Measurements from ENCODE around the gene UBXN7. TPM values are rescaled to one million over a fixed set of nuclear protein-coding genes. Genes with fewer than 3 reads are reported as not detected.

The UBXN7 gene
- total RNA-seq, 1 experiment from 2014 or later, result 125 TPM

DNA sequence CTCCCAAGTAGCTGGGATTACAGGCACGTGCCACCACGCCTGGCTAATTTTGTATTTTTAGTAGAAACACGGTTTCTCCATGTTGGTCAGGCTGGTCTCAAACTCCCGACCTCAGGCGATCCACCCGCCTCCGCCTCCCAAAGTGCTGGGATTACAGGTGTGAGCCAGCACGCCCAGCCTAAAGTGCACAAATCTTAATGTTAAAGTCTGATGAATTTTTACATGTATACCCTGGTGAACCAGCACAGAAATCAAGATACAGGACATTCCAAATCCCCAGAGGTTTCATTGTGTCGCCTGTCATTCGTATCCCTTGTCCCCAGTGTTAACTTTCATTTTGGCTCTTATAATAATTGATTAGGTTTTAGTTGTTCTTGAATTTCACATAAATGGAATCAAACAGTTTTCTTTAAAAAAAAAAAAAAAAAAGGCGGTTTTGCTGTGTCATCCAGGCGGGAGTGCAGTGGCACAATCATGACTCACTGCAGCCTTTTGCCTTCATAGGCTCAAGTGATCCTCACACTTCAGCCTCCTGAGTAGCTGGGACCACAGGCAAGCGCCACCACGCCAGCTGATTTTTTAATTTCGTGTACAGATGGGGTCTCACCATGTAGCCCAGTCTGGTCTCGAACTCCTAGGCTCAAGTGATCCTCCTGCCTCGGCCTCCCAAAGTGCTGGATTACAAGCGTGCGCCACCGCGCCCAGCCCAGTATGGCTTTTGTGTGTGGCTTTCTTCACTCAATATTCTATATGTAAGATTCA lies 92.6 kb downstream of the UBXN7 start:
- H3K9me2 ChIP-seq (ENCODE audit: insufficient read depth), result no peaks in the 10 kb centered on the region
- ChIA-PET CTCF (interaction anchor here (0.7 kb wide), 1 partner anchor 189 kb away, joined by 4 read pairs; no protein-coding TSS in a partner anchor), POLR2A (ENCODE audit: unreplicated experiment) (interaction anchor here (1.2 kb wide), 1 partner anchor 93 kb away, joined by 3 read pairs; no protein-coding TSS in a partner anchor)
- intact Hi-C loops (cut with micrococcal nuclease; ENCODE audit: unreplicated experiment), result loop anchor here (2.0 to 5.0 kb wide), 4 partner anchors 87 to 202 kb away; partner anchors contain the start of genes SLC51A and UBXN7
- H3K4me2 ChIP-seq, result peak overlapping the region; percentile 93
- peak; percentile 65 to 86 for DNase-seq
- H3F3A ChIP-seq (ENCODE audit: insufficient read depth, low read depth), result peaks cover 46% of the 10 kb centered on the region
- H3K9me3 ChIP-seq (ENCODE audit: insufficient read depth, low read depth), result no peaks in the 10 kb centered on the region
- no peaks in the 10 kb centered on the region for H4K20me1 ChIP-seq (ENCODE audit: insufficient read depth)
- peaks cover 47% of the 10 kb centered on the region for H3K4me1 ChIP-seq (replicated peaks; ENCODE audit: insufficient read depth)
- peak overlapping the region; percentile 5; the same call in 1 of the 2 replicates for H2AFZ ChIP-seq
- H3K79me2 ChIP-seq (ENCODE audit: low read depth), result peaks cover 58% of the 10 kb centered on the region
- H3K36me3 ChIP-seq (ENCODE audit: low read depth), result 0 out of 2 replicates have a peak, but pooled peaks cover 4% of the 10 kb centered on the region
- peak overlapping the region; percentile 95 for H3K27ac ChIP-seq
- no TSS peak for BruUV-seq (replicated peaks)
- TF ChIP-seq EZH2 (IDR thresholded peaks at IDR 0.05; ENCODE audit: low read depth), result no peak
- H3K27me3 ChIP-seq (ENCODE audit: insufficient read depth, low read depth), result no peaks in the 10 kb centered on the region
- H3K4me3 ChIP-seq, result peak overlapping the region; percentile 68

GRCh38 chr3:196339044-196339443 lies 93.2 kb downstream of the UBXN7 start:
- no peaks in the 10 kb centered on the region for H3K9me3 ChIP-seq (ENCODE audit: insufficient read depth, low read depth)
- peaks cover 65% of the 10 kb centered on the region for H3K79me2 ChIP-seq (ENCODE audit: low read depth)
- peaks cover 50% of the 10 kb centered on the region for H3F3A ChIP-seq (ENCODE audit: insufficient read depth, low read depth)
- H3K4me3 ChIP-seq, result peak overlapping the region; percentile 68
- BruUV-seq (replicated peaks), result no TSS peak
- no peak for DNase-seq
- intact Hi-C loops (cut with micrococcal nuclease; ENCODE audit: unreplicated experiment), result loop anchor here (2.0 to 5.0 kb wide), 4 partner anchors 87 to 202 kb away; partner anchors contain the start of genes SLC51A and UBXN7
- TF ChIP-seq EZH2 (IDR thresholded peaks at IDR 0.05; ENCODE audit: low read depth), result no peak
- no peak for TF ChIP-seq CTCF (conservative IDR thresholded peaks at IDR 0.05)
- H3K36me3 ChIP-seq (ENCODE audit: low read depth), result peaks cover 8% of the 10 kb centered on the region; the same call in 1 of the 2 replicates
- ChIA-PET CTCF (interaction anchor here (0.6 to 0.7 kb wide), 2 partner anchors 169 to 190 kb away, joined by 4 to 9 read pairs; no protein-coding TSS in a partner anchor), POLR2A (ENCODE audit: unreplicated experiment) (interaction anchor here (0.6 to 1.2 kb wide), 5 partner anchors 52 to 704 kb away, joined by 3 to 4 read pairs (median 4); partner anchors contain the start of gene PCYT1A)
- H4K20me1 ChIP-seq (ENCODE audit: insufficient read depth), result peaks cover 4% of the 10 kb centered on the region
- peak overlapping the region; percentile 95 for H3K27ac ChIP-seq
- H3K27me3 ChIP-seq (ENCODE audit: insufficient read depth, low read depth), result no peaks in the 10 kb centered on the region
- H2AFZ ChIP-seq, result no peak overlapping the region
- H3K4me2 ChIP-seq, result peak overlapping the region; percentile 93
- H3K9me2 ChIP-seq (ENCODE audit: insufficient read depth), result no peaks in the 10 kb centered on the region
- H3K4me1 ChIP-seq (replicated peaks; ENCODE audit: insufficient read depth), result peaks cover 51% of the 10 kb centered on the region

- BruUV-seq (replicated peaks), result no TSS peak
- Histone ChIP-seq H3K4me3 (peak overlapping the region; percentile 68), H3K9me2 (ENCODE audit: insufficient read depth) (no peaks in the 10 kb centered on the region), H3K79me2 (ENCODE audit: low read depth) (peaks cover 81% of the 10 kb centered on the region), H3K4me1 (replicated peaks; ENCODE audit: insufficient read depth) (peaks cover 53% of the 10 kb centered on the region), H3K36me3 (ENCODE audit: low read depth) (peaks cover 18% of the 10 kb centered on the region), H3K4me2 (peak overlapping the region; percentile 93), H2AFZ (peak overlapping the region; percentile 76), H3K27me3 (ENCODE audit: insufficient read depth, low read depth) (no peaks in the 10 kb centered on the region), H4K20me1 (ENCODE audit: insufficient read depth) (peaks cover 23% of the 10 kb centered on the region), H3K27ac (peak overlapping the region; percentile 95), H3F3A (ENCODE audit: insufficient read depth, low read depth) (peaks cover 62% of the 10 kb centered on the region), H3K9me3 (ENCODE audit: insufficient read depth, low read depth) (no peaks in the 10 kb centered on the region)
- ChIA-PET POLR2A (ENCODE audit: unreplicated experiment) (interaction anchor here (0.5 to 0.6 kb wide), 4 partner anchors 12 to 1455 kb away, joined by 4 to 5 read pairs (median 4); partner anchors contain the start of gene LRCH3), CTCF (interaction anchor here (0.6 to 0.7 kb wide), 2 partner anchors 49 to 89 kb away, joined by 4 to 8 read pairs; partner anchors contain the start of gene PCYT1A)
- intact Hi-C loops (cut with micrococcal nuclease; ENCODE audit: unreplicated experiment), result loop anchor here (1.0 to 5.0 kb wide), 5 partner anchors 58 to 199 kb away; partner anchors contain the start of gene SLC51A
- DNase-seq, result peak; percentile 82 to 94
- TF ChIP-seq CTCF (conservative IDR thresholded peaks at IDR 0.05) (no peak), EZH2 (IDR thresholded peaks at IDR 0.05; ENCODE audit: low read depth) (no peak)
These were observed 95.7 kb downstream of the UBXN7 start for GRCh38 chr3:196336319-196337145.
